Right lobe of liver (tissue), 4 donors: ENCODE measurements around the gene OR52A5.

Source experiments
- POLR2A ChIP-seq: fragments of 450-650 bp; IDR thresholded peaks from one replicate; pipeline ENCODE4 v1.6.1; 2017; ENCODE audit warnings: antibody characterized with exemption, mild to moderate bottlenecking
- TF ChIP-seq, protein P1 (sequence below), 4 donors: fragments of 200-600 bp in 3 of 4; fragments of 450-650 bp in 1 of 4; IDR thresholded peaks; one replicate each; pipeline versions ENCODE4 v1.5.1 to v1.8.0; 2016 to 2022; ENCODE audit warnings: antibody characterized with exemption in 4 of 4, mild to moderate bottlenecking in 2 of 4
- donor health status: DM: no; HTN: no; CAD: no.
- donor health status: DM: no; HTN: no; CAD: no.
- donor health status: DM: no; HTN: yes; CAD: no.

- no peak for TF ChIP-seq POLR2A
- TF ChIP-seq, protein P1, sequence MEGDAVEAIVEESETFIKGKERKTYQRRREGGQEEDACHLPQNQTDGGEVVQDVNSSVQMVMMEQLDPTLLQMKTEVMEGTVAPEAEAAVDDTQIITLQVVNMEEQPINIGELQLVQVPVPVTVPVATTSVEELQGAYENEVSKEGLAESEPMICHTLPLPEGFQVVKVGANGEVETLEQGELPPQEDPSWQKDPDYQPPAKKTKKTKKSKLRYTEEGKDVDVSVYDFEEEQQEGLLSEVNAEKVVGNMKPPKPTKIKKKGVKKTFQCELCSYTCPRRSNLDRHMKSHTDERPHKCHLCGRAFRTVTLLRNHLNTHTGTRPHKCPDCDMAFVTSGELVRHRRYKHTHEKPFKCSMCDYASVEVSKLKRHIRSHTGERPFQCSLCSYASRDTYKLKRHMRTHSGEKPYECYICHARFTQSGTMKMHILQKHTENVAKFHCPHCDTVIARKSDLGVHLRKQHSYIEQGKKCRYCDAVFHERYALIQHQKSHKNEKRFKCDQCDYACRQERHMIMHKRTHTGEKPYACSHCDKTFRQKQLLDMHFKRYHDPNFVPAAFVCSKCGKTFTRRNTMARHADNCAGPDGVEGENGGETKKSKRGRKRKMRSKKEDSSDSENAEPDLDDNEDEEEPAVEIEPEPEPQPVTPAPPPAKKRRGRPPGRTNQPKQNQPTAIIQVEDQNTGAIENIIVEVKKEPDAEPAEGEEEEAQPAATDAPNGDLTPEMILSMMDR (IDR thresholded peaks at IDR 0.05): no peak
These were observed 1.1 kb downstream of the OR52A5 start for GRCh38 chr11:5137014-5137413.
